Body of pancreas (tissue), 4 donors: ENCODE measurements around the gene SLC4A8.

Source experiments
- CTCF ChIP-seq, 7 experiments: fragments of 450-650 bp in 4 of 7; fragments of 200-600 bp in 3 of 7; sonication (generic) in 3 of 7; IDR thresholded peaks; one replicate each; pipeline ENCODE4 v1.5.1; 2016 to 2019; ENCODE audit warnings: antibody characterized with exemption in 7 of 7
- POLR2A ChIP-seq, 3 donors: fragments of 450-650 bp; IDR thresholded peaks; one replicate each; pipeline ENCODE4 v1.6.1; 2016; ENCODE audit warnings: antibody characterized with exemption in 3 of 3, mild to moderate bottlenecking in 2 of 3

GRCh38 chr12:51488281-51488680, 63.6 kb downstream of the SLC4A8 start:
- no peak for TF ChIP-seq CTCF (IDR thresholded peaks at IDR 0.05)
- no peak for TF ChIP-seq POLR2A (IDR thresholded peaks at IDR 0.05)
